ENCODE results near the gene ZNF587B. TPM values are rescaled to one million over a fixed set of nuclear protein-coding genes. Genes with fewer than 3 reads are reported as not detected.

Gene ZNF587B
- 11.4 and 12.8 TPM in 2 replicates for total RNA-seq

DNA sequence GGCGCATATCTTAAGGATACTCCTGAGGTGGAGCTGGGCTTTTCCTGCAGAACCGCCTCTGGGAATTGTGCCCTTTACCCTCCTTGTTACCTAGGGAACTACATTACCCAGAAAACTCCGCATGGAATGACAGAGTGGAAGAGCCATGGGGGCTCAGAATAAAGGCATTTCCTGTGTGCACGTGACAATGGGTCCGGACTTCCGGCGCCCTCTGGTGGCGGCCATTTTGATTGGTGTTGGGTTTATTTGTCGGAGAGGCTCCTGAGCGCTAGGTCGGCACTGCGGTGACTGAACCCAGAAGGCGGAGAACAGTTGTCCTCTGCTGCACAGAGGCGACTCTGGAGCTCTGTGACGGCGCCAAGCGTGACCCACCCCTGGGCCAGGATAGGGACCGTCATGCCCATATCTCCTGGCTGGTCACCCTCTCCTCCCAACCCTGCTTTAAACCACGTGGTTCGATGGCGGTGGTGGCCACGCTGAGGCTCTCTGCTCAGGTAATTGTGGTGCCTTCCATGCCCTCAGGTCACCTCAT, at the start of gene ZNF587B:
Gene ZNF587B, plus strand, starts transcription at position 229 of the 532 bp plus-strand sequence. Its CDS starts 230 bp downstream, at position 459.

DNA sequence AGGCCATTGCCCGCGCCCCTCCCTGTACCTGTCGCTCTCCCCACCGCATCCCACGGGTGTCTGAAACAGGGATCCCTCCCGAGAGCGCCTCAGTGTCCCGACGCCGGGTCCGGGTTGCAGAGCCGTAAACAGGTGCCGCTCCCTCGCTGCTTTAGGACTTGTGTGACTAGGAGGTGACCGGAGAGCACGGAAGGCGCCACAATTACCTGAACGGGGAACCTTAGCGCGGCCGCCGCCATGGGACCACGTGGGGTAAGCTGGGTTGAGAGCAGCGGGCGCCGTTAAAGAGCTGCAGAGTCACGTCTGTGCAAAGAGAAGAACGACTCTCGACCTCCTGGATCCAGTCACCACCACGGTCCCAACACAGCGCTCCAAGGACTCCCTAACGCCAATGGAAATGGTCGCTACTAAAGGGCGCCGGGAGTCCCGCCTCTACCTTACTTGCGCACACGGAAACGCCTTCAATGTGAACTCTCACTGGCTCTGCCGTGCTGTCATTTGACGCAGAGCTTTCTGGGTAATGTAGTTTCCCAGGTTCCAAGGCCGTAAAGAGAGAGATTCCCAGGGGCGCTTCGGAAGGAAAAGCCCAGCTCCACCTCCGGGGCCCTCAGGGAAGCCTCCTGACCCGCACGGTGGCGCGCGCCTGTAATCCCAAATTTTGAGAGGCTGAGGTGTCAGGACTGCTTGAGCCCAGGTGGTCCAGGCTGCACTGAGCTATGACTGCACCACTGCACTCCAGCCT, 15.4 kb upstream of the ZNF587B start, which contains the start of gene ZNF552:
Gene ZNF552, minus strand, starts transcription at position 409 of the 742 bp plus-strand sequence. Its CDS starts 170 bp downstream, at position 239.

DNA sequence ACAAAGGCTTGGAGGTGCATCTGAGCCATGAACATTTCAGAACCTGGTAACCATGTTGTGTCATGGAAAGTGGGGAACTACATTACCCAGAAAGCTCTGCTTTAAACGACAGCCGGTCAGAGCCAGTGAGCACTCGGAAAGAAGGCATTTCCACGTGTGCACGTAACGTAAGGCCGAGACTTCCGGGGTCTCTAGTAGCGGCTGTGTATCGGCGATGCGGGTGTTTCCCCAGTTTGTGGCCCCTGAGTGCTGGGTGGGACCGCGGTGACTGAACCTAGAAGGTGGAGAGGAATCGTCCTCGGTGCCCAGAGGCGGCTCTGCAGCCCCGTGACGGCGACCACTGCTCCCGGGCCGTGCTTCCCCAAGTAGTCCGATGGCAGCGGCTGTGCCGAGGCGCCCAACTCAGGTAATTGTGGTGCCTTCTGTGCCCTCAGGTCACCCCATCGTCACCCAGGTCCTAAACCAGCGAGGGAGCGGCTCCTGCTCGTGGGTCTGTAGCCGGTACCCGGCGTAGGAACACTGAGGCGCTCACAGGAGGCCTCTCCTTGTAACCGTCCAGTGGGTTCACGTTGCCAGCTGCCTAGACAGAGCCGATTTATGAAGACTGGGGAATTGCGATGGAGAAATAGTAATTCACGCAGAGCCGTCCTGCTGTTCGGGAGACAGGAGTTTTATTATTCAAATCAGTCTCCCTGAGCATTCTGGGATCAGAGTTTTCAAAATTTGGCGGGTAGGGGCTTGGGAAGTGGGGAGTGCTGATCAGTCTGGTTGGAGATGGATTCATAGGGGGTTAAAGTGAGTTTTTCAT, 19.8 kb downstream of the ZNF587B start, which contains the start of gene ZNF587:
Gene ZNF587, plus strand, starts transcription at position 194 of the 808 bp plus-strand sequence. Its CDS starts 180 bp downstream, at position 374.

DNA sequence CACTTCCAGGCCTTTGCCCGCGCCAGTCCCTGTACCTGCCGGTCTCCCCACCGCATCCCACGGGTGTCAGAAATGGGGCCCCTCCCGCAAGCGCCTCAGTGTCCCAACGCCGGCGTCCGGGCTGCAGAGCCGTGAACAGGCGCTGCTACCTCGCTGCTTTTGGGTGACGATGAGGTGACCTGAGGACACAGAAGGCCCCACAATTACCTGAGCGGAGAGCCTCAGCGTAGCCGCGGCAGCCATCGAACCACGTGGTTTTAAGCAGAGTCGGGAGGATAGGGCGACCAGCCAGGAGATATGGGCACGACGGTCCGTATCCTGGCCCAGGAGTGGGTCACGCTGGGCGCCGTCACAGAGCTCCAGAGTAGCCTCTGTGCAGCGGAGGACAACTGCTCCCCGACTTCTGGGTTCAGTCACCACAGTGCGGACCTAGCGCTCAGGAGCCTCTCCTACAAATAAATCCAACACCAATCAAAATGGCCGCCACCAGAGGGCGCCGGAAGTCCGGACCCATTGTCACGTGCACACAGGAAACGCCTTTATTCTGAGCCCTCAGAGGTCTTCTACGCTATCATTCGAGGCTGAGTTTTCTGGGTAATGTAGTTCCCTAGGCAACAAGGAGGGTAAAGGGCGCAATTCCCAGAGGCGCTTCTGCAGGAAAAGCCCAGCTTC, 58.6 kb downstream of the ZNF587B start, which contains the start of gene ZNF814:
Gene ZNF814, minus strand, starts transcription at position 478 of the 672 bp plus-strand sequence. Its CDS starts 235 bp downstream, at position 243.

Other genes starting within 250 kb of the ZNF587B start
- 3.3 and 3.9 TPM in 2 replicates for gene ZIK1, start 246.2 kb upstream of the ZNF587B start, total RNA-seq
- gene ZNF530, start 230.4 kb upstream of the ZNF587B start, total RNA-seq: 3.9 and 4.8 TPM in 2 replicates
- 14.6 and 32.0 TPM in 2 replicates for gene ZNF134, start 216.1 kb upstream of the ZNF587B start, total RNA-seq
- 8.5 and 9.7 TPM in 2 replicates for gene ZNF211, start 197.1 kb upstream of the ZNF587B start, total RNA-seq
- gene ZSCAN4, start 161.4 kb upstream of the ZNF587B start, total RNA-seq: not detected in 2 replicates
- gene ZNF551, start 148.3 kb upstream of the ZNF587B start, total RNA-seq: 3.3 and 7.1 TPM in 2 replicates
- 0.28 and 0.85 TPM in 2 replicates for gene ZNF154, start 121.1 kb upstream of the ZNF587B start, total RNA-seq
- gene ZNF671, start 102.7 kb upstream of the ZNF587B start, total RNA-seq: 1.8 and 2.8 TPM in 2 replicates
- 3.1 and 5.6 TPM in 2 replicates for gene ZNF776, start 83.5 kb upstream of the ZNF587B start, total RNA-seq
- gene ZNF586, start 60.6 kb upstream of the ZNF587B start, total RNA-seq: 9.7 and 17.6 TPM in 2 replicates
- gene ZNF552, start 15.4 kb upstream of the ZNF587B start, total RNA-seq: 5.3 and 8.7 TPM in 2 replicates
- 9.0 and 9.9 TPM in 2 replicates for gene ZNF587, start 19.6 kb downstream of the ZNF587B start, total RNA-seq
- gene ZNF814, start 58.7 kb downstream of the ZNF587B start, total RNA-seq: 4.2 and 8.0 TPM in 2 replicates
- 3.9 and 4.6 TPM in 2 replicates for gene ZNF417, start 86.3 kb downstream of the ZNF587B start, total RNA-seq
- 1.0 and 1.7 TPM in 2 replicates for gene ZNF418, start 105.1 kb downstream of the ZNF587B start, total RNA-seq
- gene ZNF256, start 117.4 kb downstream of the ZNF587B start, total RNA-seq: 0.88 and 3.7 TPM in 2 replicates
- 0.28 TPM in 1 of 2 replicates, not detected in the other for gene C19orf18, start 144.2 kb downstream of the ZNF587B start, total RNA-seq
- gene ZNF606, start 172.5 kb downstream of the ZNF587B start, total RNA-seq: 7.7 and 12.1 TPM in 2 replicates
- not detected in 2 replicates for gene ZSCAN1, start 203.7 kb downstream of the ZNF587B start, total RNA-seq
- 0.92 and 1.0 TPM in 2 replicates for gene ZNF135, start 229.0 kb downstream of the ZNF587B start, total RNA-seq

Measured in airway epithelial cell (primary cell).